Measurements from ENCODE around the gene DDX20.

The DDX20 gene

GRCh38 chr1:111739925-111740765, 15.6 kb upstream of the DDX20 start:
- no peak for TF ChIP-seq REST (IDR thresholded peaks at IDR 0.05; ENCODE audit: low read depth)
- no peak for TF ChIP-seq CEBPB (IDR thresholded peaks at IDR 0.05)
- no peak for TF ChIP-seq CREB1 (IDR thresholded peaks at IDR 0.05; ENCODE audit: low read depth)
- TF ChIP-seq MAX (IDR thresholded peaks at IDR 0.05), result no peak
- no peak for TF ChIP-seq USF1 (IDR thresholded peaks at IDR 0.05)
- no peak for TF ChIP-seq RAD21 (IDR thresholded peaks at IDR 0.05; ENCODE audit: low read depth)
- no peak for TF ChIP-seq NFIC (IDR thresholded peaks at IDR 0.05)
- no peak for TF ChIP-seq FOXM1 (IDR thresholded peaks at IDR 0.05; ENCODE audit: borderline replicate concordance, low read depth)
- no peak for TF ChIP-seq EGR1 (IDR thresholded peaks at IDR 0.05)
- no peak for TF ChIP-seq EP300 (IDR thresholded peaks at IDR 0.05; ENCODE audit: borderline replicate concordance)
- TF ChIP-seq TAF1 (IDR thresholded peaks at IDR 0.05; ENCODE audit: low read depth), result no peak
- no peak for TF ChIP-seq TEAD4 (IDR thresholded peaks at IDR 0.05)
- TF ChIP-seq YY1 (IDR thresholded peaks at IDR 0.05; ENCODE audit: low read depth), result no peak
- no peak for TF ChIP-seq TCF12 (IDR thresholded peaks at IDR 0.05; ENCODE audit: low read depth)
- TF ChIP-seq ZBTB7A (IDR thresholded peaks at IDR 0.05; ENCODE audit: low read depth), result no peak

- TF ChIP-seq USF1 (IDR thresholded peaks at IDR 0.05) (no peak), TCF12 (IDR thresholded peaks at IDR 0.05; ENCODE audit: low read depth) (no peak), MAX (IDR thresholded peaks at IDR 0.05) (no peak), TEAD4 (IDR thresholded peaks at IDR 0.05) (no peak), EP300 (IDR thresholded peaks at IDR 0.05; ENCODE audit: borderline replicate concordance) (no peak), NFIC (IDR thresholded peaks at IDR 0.05) (no peak), YY1 (IDR thresholded peaks at IDR 0.05; ENCODE audit: low read depth) (no peak), CEBPB (IDR thresholded peaks at IDR 0.05) (no peak), FOXM1 (IDR thresholded peaks at IDR 0.05; ENCODE audit: borderline replicate concordance, low read depth) (no peak), TAF1 (IDR thresholded peaks at IDR 0.05; ENCODE audit: low read depth) (no peak), ZBTB7A (IDR thresholded peaks at IDR 0.05; ENCODE audit: low read depth) (no peak), REST (IDR thresholded peaks at IDR 0.05; ENCODE audit: low read depth) (no peak)
Observed at GRCh38 chr1:111742938-111743549, 12.7 kb upstream of the DDX20 start.

- TF ChIP-seq TCF12 (IDR thresholded peaks at IDR 0.05; ENCODE audit: low read depth), result no peak
- no peak for TF ChIP-seq EGR1 (IDR thresholded peaks at IDR 0.05)
- no peak for TF ChIP-seq CREB1 (IDR thresholded peaks at IDR 0.05; ENCODE audit: low read depth)
- TF ChIP-seq YY1 (IDR thresholded peaks at IDR 0.05; ENCODE audit: low read depth), result no peak
- TF ChIP-seq CEBPB (IDR thresholded peaks at IDR 0.05), result no peak
- TF ChIP-seq TAF1 (IDR thresholded peaks at IDR 0.05; ENCODE audit: low read depth), result no peak
- TF ChIP-seq FOXM1 (IDR thresholded peaks at IDR 0.05; ENCODE audit: borderline replicate concordance, low read depth), result no peak
- TF ChIP-seq ZBTB7A (IDR thresholded peaks at IDR 0.05; ENCODE audit: low read depth), result no peak
- no peak for TF ChIP-seq NFIC (IDR thresholded peaks at IDR 0.05)
- TF ChIP-seq EP300 (IDR thresholded peaks at IDR 0.05; ENCODE audit: borderline replicate concordance), result no peak
- TF ChIP-seq MAX (IDR thresholded peaks at IDR 0.05), result no peak
- no peak for TF ChIP-seq REST (IDR thresholded peaks at IDR 0.05; ENCODE audit: low read depth)
- no peak for TF ChIP-seq RAD21 (IDR thresholded peaks at IDR 0.05; ENCODE audit: low read depth)
- TF ChIP-seq TEAD4 (IDR thresholded peaks at IDR 0.05), result no peak
- TF ChIP-seq USF1 (IDR thresholded peaks at IDR 0.05), result no peak
Observed at GRCh38 chr1:111743679-111744101, 12.0 kb upstream of the DDX20 start.
